Brain microvascular endothelial cell (primary cell): ENCODE measurements around the gene EXOC4.

ENCODE experiments used
- DNase-seq: peaks from one replicate; pipeline ENCODE4 v3.0.0-alpha.2; 2020
- H3K27ac ChIP-seq: fragments of 250-450 bp; sonication (Bioruptor Pico); 2 replicates; pipeline ENCODE4 v1.5.1; 2020; ENCODE audit warnings: mild to moderate bottlenecking, moderate library complexity
- H3K27me3 ChIP-seq: fragments of 250-450 bp; sonication (Bioruptor Pico); replicated peaks from 2 replicates; pipeline ENCODE4 v1.5.1; 2020; ENCODE audit warnings: mild to moderate bottlenecking
- H3K36me3 ChIP-seq: fragments of 250-450 bp; sonication (Bioruptor Pico); replicated peaks from 2 replicates; pipeline ENCODE4 v1.5.1; 2020; ENCODE audit warnings: mild to moderate bottlenecking
- H3K4me3 ChIP-seq: 2 replicates; pipeline ENCODE4 v1.5.1; 2011; ENCODE audit warnings: low read depth, mild to moderate bottlenecking, control low read depth, low read length, moderate library complexity
- in situ Hi-C: cut with HindIII; loops from 2 replicates; pipeline ENCODE4 v1.10.0; 2017; ENCODE audit warnings: low sequenced_read_pairs, low pct_ligation_motif_present
- TF ChIP-seq, protein P1 (sequence below): IDR thresholded peaks from 2 replicates; pipeline ENCODE4 v1.5.1; 2011; ENCODE audit warnings: low read depth, mild to moderate bottlenecking, moderate library complexity, low read length, control low read depth, inconsistent platforms; ENCODE audit errors: missing control alignments

The EXOC4 gene

DNA sequence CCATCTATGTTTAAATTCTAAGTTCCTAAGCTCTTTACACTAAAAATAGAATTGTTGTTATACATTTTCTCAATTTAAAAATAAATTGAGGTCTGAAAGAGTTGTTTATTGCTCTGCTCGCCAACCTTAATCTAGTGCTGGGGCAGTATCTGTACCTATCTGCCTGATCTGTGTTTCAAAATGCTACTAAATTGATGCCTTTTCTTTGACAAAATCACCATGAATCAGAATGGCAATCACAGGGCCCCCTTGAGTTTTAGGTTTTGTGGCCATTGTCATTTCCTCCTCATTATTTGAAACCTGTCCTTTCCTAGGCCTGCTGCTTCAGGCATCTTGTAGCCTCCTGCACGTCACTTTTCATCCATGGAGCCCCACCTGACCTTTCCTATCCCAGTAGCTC, 301.5 kb downstream of the EXOC4 start:
- in situ Hi-C loops = no loop called here
- H3K4me3 ChIP-seq = no peak overlapping the region
- no peak overlapping the region for H3K27ac ChIP-seq
- TF ChIP-seq, protein P1, sequence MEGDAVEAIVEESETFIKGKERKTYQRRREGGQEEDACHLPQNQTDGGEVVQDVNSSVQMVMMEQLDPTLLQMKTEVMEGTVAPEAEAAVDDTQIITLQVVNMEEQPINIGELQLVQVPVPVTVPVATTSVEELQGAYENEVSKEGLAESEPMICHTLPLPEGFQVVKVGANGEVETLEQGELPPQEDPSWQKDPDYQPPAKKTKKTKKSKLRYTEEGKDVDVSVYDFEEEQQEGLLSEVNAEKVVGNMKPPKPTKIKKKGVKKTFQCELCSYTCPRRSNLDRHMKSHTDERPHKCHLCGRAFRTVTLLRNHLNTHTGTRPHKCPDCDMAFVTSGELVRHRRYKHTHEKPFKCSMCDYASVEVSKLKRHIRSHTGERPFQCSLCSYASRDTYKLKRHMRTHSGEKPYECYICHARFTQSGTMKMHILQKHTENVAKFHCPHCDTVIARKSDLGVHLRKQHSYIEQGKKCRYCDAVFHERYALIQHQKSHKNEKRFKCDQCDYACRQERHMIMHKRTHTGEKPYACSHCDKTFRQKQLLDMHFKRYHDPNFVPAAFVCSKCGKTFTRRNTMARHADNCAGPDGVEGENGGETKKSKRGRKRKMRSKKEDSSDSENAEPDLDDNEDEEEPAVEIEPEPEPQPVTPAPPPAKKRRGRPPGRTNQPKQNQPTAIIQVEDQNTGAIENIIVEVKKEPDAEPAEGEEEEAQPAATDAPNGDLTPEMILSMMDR = no peak
- H3K27me3 ChIP-seq = no peaks in the 10 kb centered on the region
- DNase-seq = no peak
- H3K36me3 ChIP-seq = no peaks in the 10 kb centered on the region

GRCh38 chr7:133556048-133556447, 303.2 kb downstream of the EXOC4 start:
- DNase-seq = no peak
- no peak overlapping the region for H3K4me3 ChIP-seq
- H3K27me3 ChIP-seq = no peaks in the 10 kb centered on the region
- TF ChIP-seq, protein P1 = no peak
- in situ Hi-C loops = no loop called here
- no peaks in the 10 kb centered on the region for H3K36me3 ChIP-seq
- no peak overlapping the region for H3K27ac ChIP-seq

- no peak overlapping the region for H3K27ac ChIP-seq
- TF ChIP-seq, protein P1 = no peak
- no peak for DNase-seq
Observed at GRCh38 chr7:133556553-133556952, 303.7 kb downstream of the EXOC4 start.

DNA sequence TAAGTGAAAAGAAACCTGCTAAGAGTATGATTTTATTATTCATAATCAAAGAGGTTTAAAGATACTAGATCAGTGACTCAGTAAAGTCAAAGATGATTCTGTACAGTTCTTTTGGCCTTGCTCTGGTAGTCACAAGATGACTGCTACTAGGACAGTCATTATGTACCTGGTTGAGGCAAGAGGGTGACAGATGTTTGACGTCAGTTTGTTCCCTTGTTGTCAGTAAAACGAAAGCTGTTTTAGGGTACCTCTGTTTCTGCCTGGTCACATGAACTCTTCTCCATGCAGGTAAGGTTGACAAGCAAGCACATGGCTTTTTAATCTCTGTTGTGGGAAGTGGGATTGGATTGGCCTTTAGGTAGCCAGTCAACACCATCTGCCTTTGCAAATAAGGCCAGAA, 308.0 kb downstream of the EXOC4 start:
- in situ Hi-C loops = no loop called here
- DNase-seq = no peak
- H3K27ac ChIP-seq = no peak overlapping the region
- no peaks in the 10 kb centered on the region for H3K36me3 ChIP-seq
- H3K4me3 ChIP-seq = no peak overlapping the region
- no peaks in the 10 kb centered on the region for H3K27me3 ChIP-seq
- TF ChIP-seq, protein P1 = no peak

More at GRCh38 chr7:133556553-133556952, 303.7 kb downstream of the EXOC4 start:
- Histone ChIP-seq H3K27me3 (no peaks in the 10 kb centered on the region), H3K4me3 (no peak overlapping the region), H3K36me3 (no peaks in the 10 kb centered on the region)
- in situ Hi-C loops = no loop called here

- DNase-seq = no peak
- in situ Hi-C loops = no loop called here
- Histone ChIP-seq H3K27me3 (no peaks in the 10 kb centered on the region), H3K4me3 (no peak overlapping the region), H3K27ac (no peak overlapping the region), H3K36me3 (no peaks in the 10 kb centered on the region)
- TF ChIP-seq, protein P1 = no peak
Observed at GRCh38 chr7:133561396-133561795, 308.5 kb downstream of the EXOC4 start.

GRCh38 chr7:133562621-133563020, 309.7 kb downstream of the EXOC4 start:
- Histone ChIP-seq H3K27ac (no peak overlapping the region), H3K4me3 (no peak overlapping the region), H3K36me3 (no peaks in the 10 kb centered on the region), H3K27me3 (no peaks in the 10 kb centered on the region)
- DNase-seq = no peak
- in situ Hi-C loops = no loop called here
- TF ChIP-seq, protein P1 = no peak
